GM19463 (cell line): ENCODE measurements around the gene LMO3.

Source experiments
- ATAC-seq: cut with Tn5 transposase; IDR thresholded peaks from one replicate; pipeline ENCODE4 v1.9.1; 2021; ENCODE audit warnings: mild to moderate bottlenecking, moderate library complexity; ENCODE audit not compliant: unreplicated experiment

The LMO3 gene

DNA sequence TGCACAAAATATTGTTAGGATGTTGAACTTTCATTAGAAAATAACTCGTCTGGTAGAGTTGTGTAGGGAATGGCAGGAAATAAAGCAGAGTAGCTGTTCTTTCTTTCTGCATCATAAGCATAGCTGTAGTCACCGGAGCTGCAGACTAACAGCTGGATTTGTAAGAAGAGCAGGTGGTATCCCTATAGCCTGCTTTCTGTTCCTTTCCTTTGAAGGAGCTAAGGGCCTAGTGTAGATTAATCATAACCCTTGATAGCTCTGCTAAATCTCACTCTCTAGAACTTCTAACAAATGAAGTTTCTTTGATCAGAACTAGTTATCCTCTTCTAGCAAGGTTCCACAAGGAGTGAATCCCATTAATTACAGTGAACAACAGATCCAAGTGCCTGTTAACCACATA lies 3.5 kb downstream of the LMO3 start:
- no peak for ATAC-seq

DNA sequence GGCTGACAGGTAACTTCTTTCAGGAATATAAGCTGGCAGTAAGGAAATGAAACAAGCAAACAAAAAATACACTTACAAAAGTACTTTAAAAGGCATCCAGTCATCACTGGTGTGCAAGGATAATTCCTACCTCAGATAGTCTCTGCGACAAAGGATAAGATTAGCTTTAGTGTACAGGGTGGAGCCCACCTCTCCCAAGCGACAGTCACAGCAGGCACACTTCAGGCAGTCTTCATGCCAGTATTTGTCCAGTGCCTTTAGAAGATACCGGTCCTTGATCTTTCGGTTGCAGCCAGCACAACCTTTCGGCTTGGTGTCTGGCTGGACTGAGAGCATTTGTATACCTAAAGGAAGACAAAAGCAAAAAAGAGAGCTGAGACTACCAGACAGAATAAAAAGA lies 5.4 kb downstream of the LMO3 start:
- ATAC-seq, result no peak

DNA sequence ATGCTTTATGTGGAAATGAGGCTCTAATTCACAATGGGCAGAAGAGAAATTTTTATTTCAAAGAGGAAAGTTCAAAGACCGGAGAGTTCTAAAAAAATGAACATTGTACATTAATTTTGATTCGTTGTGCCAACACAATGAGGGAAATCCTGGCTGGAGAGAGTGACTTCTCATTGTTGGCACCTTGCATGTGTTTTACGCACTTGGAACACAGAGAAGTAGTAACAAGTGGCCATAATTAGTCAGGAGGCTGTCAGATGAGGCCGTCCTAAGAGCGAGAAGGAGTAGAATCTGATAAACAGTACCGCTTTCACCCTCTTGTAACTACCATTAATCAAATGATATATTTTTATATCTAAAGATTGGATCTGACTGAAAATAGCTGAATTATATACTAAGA lies 6.9 kb downstream of the LMO3 start:
- ATAC-seq, result no peak

DNA sequence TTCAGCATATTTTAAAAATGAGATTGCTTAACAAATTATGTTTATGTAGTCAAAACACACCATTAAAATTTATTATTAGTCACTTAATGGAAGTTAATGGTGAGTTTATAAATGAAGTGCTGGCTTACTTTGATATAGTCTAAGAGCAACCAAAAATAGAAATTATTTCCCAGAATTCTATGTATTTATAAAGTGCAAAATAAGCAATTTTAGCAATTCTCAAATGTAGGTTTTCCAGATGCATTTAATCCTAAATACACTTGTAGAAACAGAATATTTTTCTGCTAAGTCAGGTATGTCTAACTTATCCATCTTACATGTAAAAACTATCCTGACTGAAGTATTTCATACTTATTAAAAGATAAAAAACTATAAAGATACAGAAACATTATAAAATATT lies 11.2 kb downstream of the LMO3 start:
- no peak for ATAC-seq

DNA sequence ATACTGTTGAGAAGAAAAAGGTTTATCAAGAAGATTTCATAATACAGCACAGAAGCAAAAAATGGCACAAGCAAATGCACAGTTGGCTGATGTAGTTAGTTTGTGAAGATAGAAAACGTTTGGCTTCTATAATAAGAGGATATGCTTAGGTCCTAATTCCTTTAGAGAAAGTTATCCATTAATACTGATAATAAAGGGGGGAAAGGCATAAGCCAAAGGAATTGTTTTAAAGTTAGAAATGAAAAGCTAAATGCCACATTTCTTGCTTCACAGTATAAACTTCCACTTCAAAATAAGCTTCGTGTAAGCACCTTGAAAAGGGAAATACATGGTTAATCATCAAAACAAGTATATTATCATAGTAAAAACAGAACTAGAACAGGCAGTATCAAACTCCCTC lies 12.4 kb downstream of the LMO3 start:
- ATAC-seq, result no peak

DNA sequence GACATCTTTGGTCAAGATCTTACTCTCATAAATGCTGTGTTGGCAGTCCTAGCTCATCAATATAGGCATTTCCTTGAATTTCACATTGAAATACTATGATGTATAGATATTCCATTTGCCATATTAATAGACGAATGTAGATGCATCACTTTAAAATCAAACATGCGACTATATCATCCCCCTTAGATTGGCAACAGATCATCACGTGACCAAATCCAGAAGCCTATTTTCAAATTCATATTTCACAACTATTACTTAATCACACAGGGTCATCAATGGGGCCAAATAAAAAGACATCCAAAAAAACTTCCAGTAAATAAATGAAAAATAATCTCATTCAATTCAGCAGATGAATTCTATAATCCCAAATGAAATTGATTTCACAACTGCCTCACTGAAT lies 15.3 kb downstream of the LMO3 start:
- ATAC-seq, result no peak

DNA sequence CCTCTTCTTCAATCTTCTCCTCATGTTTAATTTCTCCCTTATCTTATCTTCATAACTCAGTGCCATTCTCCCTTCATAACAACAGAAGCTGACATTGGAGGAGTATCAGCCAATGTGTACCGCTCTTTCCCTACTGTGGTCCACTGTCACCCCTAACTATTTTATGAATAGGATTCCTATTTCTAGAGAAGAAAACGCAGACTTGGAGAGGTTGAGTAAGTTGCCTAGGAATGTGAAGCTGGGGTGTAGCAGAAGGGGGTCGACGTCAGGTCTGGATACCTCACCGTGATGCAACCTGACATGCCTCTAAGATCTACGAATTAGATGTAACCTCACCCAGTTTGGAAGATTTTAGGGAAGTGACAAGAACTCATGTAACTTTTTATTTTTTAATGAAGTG lies 17.1 kb downstream of the LMO3 start:
- no peak for ATAC-seq

DNA sequence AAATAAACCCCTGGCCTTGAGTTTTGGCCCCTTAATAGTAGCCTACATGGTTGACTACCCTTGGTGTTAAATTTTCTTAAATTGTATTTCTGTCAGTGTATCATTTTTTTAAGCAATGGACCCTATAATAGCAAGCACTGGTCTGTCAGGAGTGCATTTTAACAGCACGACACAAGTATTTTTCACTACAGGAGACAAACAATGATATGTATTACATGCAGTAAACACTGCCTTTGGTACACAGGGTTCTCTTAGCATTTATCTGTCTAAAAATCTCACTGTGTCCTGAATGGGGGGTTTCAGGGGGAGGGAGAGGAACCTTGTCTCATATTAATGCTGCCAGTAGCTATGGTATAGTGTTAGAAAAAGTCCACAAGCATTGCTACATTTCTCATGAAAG lies 18.4 kb downstream of the LMO3 start:
- no peak for ATAC-seq

DNA sequence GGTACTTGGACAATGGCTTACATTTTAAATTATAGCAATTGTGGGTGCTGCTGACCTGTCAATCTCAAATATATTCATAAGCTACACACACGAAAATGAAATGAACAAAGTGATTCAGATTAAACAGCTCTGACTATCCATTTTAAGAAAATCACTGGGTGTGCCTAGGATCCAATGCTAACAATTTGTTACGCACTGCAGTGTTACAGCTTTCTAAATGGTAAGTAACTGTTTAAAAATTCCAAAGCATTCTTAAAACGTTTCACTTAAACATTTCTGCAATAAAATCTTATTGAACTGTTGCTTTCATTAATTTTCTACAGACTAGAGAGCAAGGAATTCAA lies 18.9 kb downstream of the LMO3 start:
- no peak for ATAC-seq

DNA sequence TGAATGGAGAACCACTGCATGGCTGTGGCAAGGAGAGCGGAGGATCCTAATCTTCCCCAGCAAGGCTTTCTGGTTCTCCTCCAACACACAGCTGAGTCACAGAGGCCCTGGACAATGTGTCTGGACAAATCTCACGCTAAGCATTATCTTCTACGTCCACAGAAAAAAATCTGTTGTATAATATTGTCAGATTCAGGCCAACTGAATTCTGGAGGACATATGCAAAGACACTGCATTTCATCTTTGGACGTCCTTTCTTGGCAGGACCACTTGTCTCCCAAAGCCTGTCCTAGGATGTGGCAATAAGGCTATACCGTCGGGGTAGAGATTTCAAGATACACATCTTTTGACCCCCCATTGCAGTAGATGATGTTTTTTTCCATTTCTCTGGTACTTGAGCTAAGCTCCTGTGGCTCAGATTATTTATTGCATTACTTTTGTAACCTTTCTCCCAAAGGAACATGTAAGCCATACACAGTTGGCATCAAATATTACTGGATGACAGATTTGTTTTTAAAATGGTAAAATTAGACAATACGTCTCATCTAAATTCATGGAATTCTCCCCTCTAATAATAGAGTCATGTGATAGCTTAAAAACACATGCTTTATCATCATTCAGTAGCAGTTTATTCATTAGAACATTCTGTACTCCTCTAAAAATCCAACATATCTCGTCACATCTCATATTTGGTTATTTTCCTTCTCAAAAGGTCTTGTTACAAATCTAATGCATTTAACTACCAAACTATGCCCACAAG lies 19.4 kb downstream of the LMO3 start:
- ATAC-seq, result no peak

DNA sequence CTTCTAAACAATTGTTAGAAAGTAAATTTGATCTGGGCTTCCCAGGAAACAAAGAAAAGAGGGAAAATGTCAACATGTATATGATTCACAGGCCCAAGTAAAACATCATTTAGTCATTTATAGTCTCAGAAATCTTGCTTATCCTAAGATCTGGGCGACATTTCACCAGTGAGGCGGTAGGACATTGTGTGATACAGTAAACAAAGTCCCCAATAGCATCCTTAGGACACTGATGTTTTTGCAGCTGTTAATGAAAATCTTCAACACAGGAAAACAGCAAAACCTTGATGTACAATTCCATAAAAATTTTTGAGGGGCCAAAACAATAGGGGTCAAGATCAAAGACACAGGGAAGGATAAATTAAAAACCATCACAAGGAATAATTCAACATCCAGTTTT lies 20.2 kb downstream of the LMO3 start:
- no peak for ATAC-seq

DNA sequence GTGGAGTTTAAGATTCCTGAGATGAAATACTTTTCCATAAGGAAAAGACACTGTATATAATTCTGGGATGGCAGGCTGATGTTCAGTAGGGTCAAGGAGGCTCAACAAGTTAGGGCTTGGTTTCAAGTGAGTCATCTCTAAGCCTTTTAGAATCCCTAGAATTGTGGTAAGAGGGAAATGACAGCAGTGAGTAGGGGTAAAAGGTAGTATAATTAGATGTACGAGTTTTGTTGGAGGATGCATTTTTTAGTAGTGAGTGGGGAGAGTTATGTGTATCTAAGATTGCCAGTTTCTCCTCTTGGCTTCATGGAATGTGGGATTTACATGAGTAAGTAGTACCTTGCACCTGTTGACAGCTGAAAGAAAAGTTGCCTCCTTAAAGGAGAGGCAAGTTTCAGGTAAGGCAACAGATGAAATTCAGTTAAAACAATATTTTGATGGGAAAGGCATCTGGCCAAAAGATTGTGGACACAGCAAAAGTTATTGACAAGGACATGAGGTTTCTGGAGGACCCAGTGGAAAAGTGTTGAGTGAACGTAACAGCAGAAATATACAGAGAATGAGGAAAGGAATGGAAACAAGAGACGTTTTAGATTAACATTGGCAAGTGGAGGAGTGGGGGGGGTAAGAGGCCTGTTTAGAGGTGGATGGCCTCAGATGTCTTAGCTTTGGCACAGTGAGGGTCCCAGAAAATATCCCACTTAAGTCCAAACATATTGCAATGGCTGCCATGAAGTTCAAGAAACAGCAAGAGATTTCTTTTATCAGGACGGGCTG lies 21.8 kb downstream of the LMO3 start:
- ATAC-seq, result no peak

DNA sequence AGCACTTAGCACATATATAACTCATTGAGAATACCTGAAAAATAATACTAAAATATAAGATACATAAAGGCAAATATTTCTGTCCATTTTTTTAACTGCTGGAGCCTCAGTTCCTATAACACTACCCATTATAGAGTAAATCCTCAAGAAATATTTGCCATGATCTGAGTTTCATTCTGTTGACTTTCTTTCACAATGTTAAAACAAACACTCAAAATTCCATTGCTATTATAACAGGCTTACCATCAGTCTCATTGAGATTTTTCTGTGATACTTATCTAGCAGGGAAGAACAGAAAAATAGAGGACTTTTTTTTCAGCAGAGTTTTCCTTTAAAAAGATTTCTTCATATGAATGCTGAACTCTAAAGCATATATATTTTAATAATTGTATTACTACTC lies 24.5 kb downstream of the LMO3 start:
- no peak for ATAC-seq

DNA sequence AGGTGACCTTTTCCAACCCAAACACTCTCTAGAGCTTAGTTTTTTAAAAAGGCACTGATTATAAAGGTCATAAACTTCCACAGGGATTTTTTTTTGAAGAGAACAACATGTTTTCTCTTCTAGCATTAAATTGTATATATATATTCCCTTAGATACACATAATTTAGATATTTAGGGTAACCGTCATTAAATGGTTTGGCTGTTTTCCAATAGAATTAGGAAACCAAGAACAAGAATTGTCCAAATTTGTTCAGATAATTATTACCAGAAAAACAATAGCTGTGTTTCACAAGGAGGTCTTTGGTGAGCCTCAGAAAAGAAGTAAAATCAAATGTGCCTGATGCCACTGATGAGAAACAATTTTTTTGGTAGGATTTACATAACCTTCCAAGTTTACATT lies 26.9 kb downstream of the LMO3 start:
- ATAC-seq, result no peak

DNA sequence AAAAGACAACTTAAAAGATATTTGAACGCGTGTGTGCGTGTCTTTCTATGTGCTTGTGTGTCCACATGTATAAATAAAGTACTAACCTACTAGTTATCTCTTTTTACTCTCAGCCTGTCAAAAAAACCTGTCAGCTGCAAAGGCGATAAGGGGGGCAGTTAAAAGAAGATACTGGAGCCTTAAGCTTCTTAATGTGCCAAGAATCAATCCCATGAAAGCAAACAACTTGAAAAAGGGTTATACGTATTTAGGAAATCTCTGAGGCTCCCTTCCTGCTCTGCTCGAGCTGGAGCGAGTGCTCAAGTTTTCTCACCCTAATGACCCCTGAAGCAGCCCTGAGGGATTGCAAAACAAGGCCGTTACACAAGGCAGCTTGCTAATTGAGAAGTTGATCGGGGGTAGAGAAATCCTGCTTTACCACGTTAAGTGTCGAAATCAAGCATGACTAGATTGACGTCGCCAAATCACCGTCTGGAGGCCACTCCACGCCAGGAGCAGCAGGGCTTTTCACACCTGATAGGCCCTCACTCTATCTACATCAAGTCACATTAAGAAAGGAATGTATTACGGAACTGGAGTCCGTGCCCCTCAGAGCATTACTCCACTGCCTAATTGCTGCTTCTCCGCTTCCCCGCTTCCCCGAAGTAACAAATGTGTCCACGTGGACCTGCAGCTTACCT lies 32.4 kb downstream of the LMO3 start:
- no peak for ATAC-seq

DNA sequence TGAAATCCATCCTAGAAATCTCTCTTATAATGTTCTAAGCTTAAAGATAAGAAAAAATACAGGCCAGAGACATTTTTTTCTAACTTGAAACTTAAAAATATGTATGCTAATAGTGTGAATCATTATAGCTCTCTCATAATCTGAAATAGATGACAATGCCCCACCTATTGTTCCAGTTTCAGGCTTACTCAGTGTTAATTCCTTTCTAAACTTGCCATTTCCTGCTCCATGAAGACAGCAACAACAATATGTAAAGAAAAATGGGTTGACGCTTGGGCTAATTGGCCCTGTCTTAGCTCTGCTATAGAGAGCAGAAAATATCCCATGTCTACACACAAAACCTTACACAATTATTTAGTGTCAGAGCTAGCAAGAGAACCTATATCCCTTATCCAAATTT lies 37.1 kb downstream of the LMO3 start:
- peak; percentile 90 for ATAC-seq

DNA sequence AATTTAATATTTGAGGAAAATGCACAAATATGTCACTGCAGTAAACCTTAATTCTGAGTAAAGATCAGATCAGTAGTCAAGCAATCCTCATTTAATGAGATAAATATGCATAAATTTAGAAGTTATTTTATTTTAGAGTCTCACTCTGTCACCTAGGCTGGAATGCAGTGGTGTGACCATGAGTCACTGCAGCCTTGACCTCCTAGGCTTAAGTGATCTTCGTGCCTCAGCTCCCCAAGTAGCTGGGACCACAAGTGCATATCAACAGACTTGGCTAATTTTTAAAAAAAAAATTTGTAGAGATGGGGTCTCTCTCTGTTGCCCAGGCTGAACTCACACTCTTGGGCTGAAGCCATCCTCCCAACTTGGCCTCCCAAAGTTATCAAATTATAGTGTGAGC lies 41.3 kb downstream of the LMO3 start:
- ATAC-seq, result no peak

DNA sequence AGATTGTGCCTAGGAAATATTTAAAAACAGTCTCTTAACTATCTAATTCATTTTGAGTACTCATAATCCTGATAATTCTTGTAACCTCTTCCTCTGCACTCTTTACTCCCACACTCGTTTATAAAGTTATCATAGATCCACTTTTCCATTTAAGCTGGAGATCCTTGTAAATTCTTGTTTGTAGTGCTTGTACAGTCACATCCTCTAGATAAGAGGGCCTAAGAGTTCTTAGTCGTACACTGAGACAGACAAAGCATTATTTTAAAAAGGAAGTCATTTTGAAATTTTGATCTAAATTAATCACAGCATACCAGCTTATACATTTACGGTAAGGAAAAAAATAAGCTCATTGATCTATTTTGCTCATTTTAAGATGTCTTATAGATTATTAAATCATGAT lies 42.5 kb downstream of the LMO3 start:
- no peak for ATAC-seq

DNA sequence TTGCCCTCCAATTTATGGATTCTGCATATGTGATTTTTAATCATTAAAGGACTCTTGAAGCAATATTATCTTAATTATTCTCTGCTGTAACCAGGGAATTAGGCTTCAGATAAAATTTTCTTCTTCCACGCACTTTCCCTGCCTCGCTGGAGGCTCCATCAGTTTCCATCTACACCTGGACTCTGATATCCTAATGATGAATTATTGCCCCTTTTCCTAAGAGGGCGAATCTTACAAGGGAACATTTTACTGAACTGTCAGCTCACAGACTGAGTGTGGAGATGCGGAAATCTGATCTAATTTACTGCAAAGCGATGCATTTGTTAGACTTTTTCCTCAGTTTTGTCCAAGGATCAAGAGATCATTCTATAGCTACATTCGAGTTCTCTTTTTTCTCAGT lies 43.0 kb downstream of the LMO3 start:
- ATAC-seq, result no peak

DNA sequence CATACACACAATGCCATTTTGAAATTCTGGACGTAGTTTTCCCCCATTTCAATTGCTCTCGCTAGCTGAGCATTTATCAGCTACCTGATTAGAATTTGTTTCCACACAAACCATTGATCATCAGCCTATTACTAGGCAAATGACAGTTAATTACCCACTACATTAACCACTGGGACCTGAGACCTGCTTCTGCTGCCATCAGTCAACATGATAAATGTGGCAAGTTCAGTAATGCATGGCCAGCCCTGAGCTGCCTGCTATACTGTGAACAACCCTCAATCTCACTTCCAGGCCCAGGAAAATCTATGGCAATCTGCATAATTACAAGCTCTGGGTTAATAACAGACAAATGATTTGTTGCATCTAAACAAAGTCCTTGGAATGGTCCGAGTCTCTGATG lies 43.5 kb downstream of the LMO3 start:
- no peak for ATAC-seq

DNA sequence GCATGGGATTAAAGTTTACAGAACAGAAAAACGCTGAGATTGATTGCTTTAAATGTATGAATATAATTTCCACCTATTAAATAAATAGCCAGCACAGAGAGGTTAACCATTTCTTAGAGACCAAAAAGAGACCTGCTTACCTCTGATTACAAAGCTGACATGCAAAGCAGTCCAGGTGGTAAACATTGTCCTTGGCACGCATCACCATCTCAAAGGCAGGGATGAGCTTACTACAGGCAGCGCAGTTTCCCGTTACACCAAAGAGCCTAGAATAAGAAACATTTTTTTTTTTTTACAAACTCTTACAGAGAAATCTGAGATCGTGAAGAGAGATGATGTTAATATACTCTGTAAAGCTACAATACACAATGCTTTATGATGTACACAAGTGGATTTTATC lies 45.7 kb downstream of the LMO3 start:
- no peak for ATAC-seq

DNA sequence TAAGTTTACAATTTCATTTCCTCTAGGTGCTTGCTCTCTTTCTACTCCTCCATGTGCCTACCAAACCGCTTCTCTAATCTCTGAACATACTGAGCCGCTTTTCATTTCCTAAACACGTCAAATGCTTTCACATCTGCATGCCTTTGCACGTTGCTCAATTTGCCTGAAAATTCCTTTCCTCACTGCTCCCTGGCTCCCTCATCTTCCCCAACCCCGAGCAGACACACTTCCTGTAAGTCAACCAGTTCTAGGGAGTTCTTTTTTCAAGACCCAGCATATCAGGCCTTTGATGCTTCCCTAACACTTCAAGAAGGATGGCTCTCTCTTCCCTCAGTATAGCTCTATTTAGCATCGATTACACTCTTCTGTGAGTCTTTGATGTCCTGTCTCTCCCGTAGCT lies 50.3 kb downstream of the LMO3 start:
- ATAC-seq, result no peak
